AML-193 (cell line): Measurements from ENCODE around the gene TRPM1.

Experiments
- DNase-seq, 2 experiments: peaks; one replicate each; lab custom pipeline; 2025; lab: John Stamatoyannopoulos, UW

TRPM1 gene

GRCh38 chr15:31017311-31017710 lies 84.2 kb downstream of the TRPM1 start:
- DNase-seq, result no peak

DNA sequence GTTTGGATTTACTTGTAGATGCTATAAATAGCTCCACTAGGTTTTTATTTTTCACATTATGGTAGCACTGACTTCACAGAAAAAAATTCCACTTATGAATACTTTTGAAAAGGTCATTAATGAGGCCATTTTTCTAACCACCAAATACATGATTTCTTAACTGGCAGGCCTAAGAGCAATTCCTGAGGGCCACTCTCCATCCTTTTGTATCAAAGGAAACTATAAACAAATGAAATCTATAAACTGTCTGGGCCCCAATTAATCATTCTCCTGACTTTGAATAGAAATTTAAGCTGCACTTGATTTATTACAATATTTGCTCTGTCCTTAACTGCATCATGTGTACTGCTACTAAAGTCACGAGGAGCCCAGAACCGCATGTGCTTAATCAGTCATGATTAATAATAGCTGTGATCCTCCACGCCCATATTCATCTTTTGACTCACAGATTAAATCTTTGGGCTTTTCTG lies 85.0 kb downstream of the TRPM1 start:
- DNase-seq, result no peak

- DNase-seq, result no peak
Observed at GRCh38 chr15:31014608-31014925, 87.0 kb downstream of the TRPM1 start.

DNA sequence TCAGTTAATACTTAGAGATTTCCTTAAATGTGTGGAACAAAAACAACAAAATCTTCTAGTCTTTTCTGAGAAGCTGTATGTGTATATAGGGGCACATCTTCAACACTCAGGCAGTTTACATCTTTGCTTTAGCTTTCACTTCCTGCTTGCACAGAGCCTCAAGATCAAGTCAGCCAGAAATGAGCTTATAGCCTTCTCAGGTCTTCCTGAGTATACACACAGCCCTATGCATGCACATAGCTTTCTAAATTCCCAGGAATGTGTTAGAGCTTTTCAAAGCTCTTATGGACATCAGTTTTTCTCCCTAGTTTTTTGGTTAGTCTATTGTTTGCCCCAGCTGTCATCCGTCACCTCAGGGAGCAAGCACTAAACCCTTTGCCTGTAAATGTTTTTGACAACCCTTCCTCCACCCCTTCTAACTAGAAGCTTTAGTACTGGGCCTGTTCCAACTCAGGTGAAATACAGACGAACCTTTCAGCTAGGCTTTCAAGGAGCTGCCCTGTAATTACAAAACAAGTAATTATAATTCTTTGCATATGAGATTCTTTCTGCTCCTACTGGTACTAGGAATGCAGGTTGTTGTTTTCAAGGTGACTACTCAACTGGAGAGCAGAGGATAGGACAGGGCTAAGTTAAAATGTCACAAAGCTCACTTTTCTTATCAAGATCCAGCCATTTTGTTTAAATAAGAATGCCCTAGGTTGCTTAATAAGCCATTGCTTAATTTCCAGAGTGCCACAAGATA lies 87.5 kb downstream of the TRPM1 start:
- no peak for DNase-seq

GRCh38 chr15:31012455-31012854 lies 89.1 kb downstream of the TRPM1 start:
- no peak for DNase-seq

- DNase-seq, result no peak
Observed at GRCh38 chr15:31010036-31010435, 91.5 kb downstream of the TRPM1 start.

- no peak for DNase-seq
Observed at GRCh38 chr15:31005660-31006059, 95.9 kb downstream of the TRPM1 start.

GRCh38 chr15:31004220-31004733 lies 97.2 kb downstream of the TRPM1 start:
- peak; percentile 21 to 34 for DNase-seq

- DNase-seq, result no peak
Observed at GRCh38 chr15:31001702-31002101, 99.8 kb downstream of the TRPM1 start.

GRCh38 chr15:30999729-31000128 lies 101.8 kb downstream of the TRPM1 start:
- DNase-seq, result no peak

- no peak for DNase-seq
Observed at GRCh38 chr15:30997270-30997669, 104.3 kb downstream of the TRPM1 start.

DNA sequence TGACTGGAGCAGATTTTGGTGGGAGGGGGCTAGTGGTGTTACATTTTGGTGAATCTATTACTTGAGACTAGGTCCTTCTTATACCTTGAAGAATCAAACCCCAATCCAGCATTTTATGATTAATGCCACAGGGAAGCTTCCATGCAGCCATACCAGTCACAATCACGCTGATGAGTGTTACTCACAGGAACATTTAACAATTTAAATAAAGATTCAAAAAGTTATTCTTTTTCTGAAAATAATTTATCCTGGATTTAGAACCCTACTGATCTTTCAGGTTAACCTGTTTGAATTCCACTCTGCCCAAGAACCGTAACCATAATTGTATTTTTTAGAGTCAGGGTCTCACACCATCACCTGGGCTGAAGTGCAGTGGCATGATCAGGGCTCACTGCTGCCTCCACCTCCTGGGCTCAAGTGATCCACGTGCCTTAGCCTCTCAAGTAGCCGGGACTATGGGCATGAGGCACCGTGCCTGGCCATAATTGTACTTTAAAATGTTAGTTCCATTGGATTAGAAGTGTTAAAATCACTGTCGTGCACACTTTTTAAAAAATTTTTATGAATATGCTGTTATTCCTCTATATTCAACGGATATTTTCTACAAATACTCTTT lies 109.2 kb downstream of the TRPM1 start:
- peak in 1 of 2 experiments; percentile 9 for DNase-seq

DNA sequence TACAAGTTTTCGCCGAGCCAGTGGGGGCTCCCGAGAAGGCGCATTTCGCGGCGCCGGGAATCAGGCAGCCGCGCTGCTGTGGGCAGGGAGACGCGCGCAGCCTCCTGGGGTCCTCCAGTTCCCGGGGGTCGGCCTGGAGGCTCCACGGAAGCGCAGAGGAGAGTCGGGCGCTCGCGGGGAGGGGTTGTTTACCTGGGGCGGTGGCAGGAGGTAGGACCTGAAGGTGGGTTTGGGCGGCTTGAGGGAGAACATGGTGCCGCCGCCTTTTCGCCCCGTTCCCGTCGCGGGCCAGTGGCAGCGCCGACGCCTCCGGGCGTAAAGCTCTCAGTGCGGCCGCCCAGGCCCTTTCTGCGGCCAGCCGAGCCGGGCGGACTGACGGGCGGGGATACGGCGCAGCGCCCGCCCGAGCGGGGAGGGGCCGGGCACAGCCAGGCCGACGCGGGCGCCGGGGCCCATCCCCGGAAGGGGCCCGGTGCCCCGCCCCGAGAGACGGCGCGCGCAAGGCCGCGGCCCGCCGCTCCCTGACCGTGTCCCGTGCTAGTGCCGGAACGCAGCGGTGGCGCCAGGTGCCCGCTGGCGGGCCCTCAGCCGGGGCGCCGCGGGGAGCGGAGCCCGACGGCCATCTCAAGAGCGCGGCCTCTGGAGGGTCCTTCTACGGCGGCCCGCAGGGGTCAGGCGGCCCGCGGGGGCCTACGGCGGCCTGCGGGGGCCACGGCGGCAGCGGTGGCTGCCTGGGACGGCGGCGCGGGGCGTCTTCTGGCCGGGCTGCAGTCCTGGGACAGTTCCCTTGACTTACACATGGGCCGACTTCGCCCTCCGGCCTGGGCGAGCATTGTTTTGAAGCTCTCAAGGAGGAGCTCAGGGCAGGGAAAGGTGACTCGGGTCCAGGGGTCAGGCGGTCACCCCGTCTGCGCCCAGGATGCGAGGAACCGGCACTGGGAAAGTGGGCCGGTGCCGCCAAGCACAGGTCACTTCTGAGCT lies 110.0 kb downstream of the TRPM1 start, which contains the start of gene MTMR10:
TSS of gene MTMR10 (minus strand) at position 374 of the 981 bp plus-strand sequence. CDS start at position 252, 122 bp downstream.
- peak; percentile 58 to 66 for DNase-seq

DNA sequence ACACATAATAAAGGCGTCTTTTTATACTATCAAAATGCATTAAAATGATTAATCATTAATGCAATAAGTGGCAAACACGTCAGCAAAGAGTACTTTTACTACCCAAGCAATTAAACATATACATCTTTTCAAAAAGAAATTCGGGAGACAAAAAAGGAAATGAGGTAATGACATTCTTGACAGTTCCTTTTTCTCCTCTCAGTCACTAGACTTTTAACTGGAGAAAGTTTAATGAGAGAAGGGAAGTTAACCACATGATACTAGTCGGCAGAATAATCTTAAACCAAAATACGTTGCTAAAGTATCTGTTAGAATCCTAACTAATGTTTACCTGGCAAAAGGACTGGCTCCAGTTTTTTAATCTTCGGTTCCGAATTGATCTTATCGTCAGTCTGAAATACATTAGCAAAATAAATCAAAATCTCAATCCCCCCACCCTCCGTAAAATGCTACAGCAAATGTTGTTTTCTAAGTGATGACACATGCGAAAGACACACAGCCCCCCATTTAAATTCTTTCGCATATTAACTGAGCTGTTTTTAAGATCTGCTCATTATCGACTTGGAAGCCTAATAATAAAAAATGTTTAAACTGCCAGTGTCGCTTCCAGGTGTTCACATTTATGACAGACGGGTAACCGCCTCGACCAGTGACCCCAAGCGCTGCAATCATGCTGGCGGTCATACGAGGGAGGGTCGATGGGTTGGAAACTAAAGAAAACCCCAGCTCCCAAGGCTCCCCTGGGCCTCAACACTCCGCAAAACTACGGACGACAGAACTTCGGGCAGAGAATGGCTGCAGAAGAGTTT lies 110.9 kb downstream of the TRPM1 start:
- peak; percentile 62 to 66 for DNase-seq

- peak; percentile 26 to 39 for DNase-seq
Observed at GRCh38 chr15:30990036-30990435, 111.5 kb downstream of the TRPM1 start.

- DNase-seq, result no peak
Observed at GRCh38 chr15:30985081-30985531, 116.4 kb downstream of the TRPM1 start.

- DNase-seq, result no peak
Observed at GRCh38 chr15:30984542-30984941, 117.0 kb downstream of the TRPM1 start.

DNA sequence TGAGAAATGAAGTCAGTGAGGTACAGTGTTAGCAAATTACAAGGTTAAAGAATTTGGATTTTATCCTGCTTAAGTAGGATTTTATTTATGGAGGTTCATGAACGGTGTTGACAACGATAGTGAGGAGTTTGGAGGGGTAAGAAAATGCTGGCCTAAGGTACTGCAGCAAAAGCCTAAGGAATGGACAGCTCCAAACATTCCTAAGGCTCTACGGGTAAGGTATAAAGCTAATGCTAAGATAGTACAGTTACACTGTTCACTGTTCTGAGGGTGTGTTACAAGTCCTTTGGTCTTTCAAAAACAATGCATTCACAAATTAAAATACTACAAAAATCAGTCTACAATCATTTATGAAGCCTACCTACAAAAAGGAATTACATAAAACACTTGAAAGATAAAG lies 117.4 kb downstream of the TRPM1 start:
- DNase-seq, result no peak

- peak; percentile 33 to 58 for DNase-seq
Observed at GRCh38 chr15:30979457-30979856, 122.1 kb downstream of the TRPM1 start.

DNA sequence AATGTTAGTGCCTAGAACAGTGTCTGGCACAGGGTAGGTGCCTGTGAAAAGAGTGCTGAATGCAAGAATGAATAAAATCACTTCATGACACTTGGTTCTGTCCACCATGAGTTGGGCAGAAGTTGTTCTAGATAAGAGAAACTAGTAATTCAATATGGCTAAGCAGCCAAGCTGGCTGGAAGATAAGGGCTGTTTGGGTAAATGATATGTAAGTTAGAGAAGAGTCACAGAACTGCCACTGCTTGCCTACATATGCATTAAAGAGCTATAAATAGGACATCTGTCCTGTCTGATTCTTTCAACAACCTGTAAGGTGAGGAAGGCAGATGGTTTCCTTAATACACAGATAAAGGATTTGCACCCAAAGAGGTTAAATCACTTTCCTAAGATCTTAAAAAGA lies 123.2 kb downstream of the TRPM1 start:
- no peak for DNase-seq

DNA sequence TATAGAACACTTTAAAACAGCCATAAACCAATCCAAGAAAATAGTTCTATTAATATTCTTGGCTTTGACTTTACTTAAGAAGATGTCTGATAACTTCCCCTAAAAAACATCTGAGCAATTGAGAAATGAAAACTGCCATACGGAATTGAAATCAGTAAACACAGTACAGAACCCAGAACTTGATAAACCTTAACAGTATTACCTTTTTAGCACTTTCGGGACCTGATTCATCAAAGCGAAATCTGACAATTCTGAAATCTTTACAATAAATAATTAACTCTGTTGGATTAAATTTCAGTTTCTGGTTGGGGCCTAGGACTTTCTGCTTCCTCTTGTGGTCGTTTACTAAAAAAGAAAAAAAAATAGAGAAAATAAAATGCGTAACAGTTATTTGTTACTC lies 127.4 kb downstream of the TRPM1 start:
- no peak for DNase-seq
